KOPT-K1 (cell line): ENCODE results near the gene SPATA3.
A peak's percentile ranks its signal among the peaks of the same experiment; 100 is the strongest.
"Not testable (repeated sequence)": the region's sequence is repeated elsewhere in the genome, so short reads cannot be mapped to it uniquely, and the experiment has no call there.

Source experiments
- H3K27ac ChIP-seq: fragments of 200-600 bp; sonication (generic); 2 replicates; pipeline ENCODE4 v1.5.1; 2016; ENCODE audit warnings: antibody characterized with exemption, mild to moderate bottlenecking, low read depth, low read length; ENCODE audit not compliant: poor library complexity, severe bottlenecking
- H3K36me3 ChIP-seq: fragments of 200-600 bp; sonication (generic); 2 replicates; pipeline ENCODE4 v1.5.1; 2017; ENCODE audit warnings: antibody characterized with exemption, mild to moderate bottlenecking, low read length, moderate library complexity; ENCODE audit not compliant: insufficient read depth
- H3K9me3 ChIP-seq: fragments of 200-600 bp; sonication (generic); 2 replicates; pipeline ENCODE4 v1.5.1; 2017; ENCODE audit warnings: antibody characterized with exemption, low read length, mild to moderate bottlenecking; ENCODE audit not compliant: insufficient read depth, poor library complexity, severe bottlenecking

The SPATA3 gene

DNA sequence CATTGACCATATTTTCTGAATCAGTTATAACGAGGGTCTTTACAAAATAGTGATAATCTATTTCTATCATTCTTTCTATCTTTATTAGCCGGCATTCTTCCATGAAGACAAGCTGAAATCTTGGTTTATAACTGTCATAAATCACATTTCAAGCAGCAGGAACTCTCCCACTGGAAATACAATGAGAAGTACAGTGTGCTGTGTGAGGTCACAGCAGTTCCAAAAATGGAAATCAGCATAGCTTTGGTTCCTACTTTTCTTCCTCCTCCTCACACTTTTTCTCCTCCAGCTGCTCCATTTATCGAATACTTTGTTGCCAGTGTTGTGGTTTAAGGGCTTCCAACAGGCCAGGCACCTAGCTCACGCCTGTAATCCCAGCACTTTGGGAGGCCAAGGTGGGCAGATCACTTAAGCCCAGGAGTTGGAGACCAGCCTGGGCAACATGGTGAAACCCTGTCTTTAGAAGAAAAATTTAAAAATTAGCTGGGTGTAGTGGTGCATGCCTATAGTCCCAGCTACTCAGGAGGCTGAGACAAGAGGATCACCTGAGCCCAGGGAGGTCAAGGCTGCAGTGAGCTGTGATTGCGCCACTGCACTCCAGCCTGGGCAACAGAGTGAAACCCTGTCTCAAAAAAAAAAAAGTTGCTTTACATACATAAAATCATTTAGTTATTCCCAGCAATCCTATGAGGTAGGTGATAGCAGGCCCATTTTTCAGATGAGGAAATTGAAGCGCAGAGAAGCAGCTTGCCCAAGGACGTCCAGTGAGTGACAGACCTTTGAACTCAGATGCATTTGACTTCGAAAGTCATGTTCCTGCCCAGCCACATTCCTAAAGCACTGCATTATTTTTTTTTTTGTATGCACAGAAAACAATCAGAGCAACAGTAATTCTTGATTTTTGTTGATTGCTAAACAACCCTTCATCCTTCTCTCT, 36.8 kb upstream of the SPATA3 start:
- no peaks in the 10 kb centered on the region for H3K9me3 ChIP-seq
- H3K27ac ChIP-seq: no peak overlapping the region
- H3K36me3 ChIP-seq: no peaks in the 10 kb centered on the region

DNA sequence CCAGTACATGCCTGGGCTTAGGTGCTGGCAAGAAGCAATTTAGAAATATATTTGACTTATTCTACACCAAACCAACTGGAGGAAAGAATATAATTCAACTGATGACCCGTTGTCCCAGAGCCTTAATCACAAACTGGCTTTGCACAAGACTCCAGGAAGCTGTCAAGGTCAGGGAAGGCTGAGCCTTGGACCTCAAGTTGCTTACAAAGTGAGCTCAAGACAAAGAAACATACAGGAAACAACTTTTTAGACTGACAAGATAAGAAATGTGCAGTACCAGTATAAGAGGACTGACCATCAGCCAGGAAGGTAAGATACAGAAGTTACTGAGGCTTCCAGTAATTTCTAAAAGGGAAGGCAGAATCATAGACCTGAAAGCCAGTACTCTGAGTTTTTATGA, 35.9 kb upstream of the SPATA3 start:
- H3K27ac ChIP-seq: no peak overlapping the region
- H3K36me3 ChIP-seq: no peaks in the 10 kb centered on the region
- H3K9me3 ChIP-seq: no peaks in the 10 kb centered on the region

DNA sequence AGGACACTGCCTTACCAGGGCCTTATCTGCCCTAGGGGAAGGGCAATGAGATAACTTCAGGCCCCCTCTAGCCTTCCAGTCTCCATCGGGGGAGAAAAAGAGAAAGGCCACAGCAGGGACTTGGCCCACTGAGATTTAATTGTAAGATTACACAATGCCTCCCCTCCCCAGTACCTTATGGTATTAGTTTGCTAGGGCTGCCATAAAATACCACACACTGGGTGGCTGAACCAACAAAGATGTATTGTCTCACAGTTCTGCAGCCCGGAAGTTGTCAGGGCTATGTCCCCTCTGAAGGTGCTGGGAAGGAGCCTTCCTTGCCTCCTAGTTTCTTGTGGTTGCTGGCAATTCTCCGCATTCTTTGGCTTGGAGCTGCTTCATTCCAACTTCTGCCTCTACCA, 34.8 kb upstream of the SPATA3 start:
- Histone ChIP-seq H3K36me3 (no peaks in the 10 kb centered on the region), H3K9me3 (no peaks in the 10 kb centered on the region), H3K27ac (no peak overlapping the region)

DNA sequence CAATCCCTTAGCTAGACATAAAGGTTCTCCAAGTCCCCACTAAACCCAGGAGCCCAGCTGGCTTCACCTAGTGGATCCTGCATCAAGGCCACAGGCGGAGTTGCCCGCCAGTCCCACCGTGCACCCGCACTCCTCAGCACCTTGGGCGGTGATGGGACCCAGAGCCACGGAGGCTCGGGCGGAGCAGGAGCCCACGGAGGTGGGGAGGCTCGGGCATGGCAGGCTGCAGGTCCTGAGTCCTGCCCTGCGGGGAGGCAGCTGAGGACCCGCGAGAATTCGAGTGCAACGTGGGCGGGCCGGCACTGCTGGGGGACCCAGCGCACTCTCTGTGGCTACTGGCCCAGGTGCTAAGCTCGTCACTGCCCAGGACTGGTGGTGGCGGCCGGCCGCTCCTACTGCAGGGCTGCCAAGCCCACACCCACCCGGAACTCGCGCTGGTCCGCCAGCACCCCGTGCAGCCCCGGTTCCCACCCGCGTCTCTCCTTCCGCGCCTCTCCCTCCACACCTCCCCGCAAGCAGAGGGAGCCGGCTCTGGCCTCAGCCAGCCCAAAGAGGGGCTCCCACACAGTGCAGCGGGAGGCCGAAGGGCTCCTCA, 31.7 kb upstream of the SPATA3 start:
- Histone ChIP-seq H3K9me3 (no peaks in the 10 kb centered on the region), H3K36me3 (no peaks in the 10 kb centered on the region), H3K27ac (no peak overlapping the region)

GRCh38 chr2:230967113-230967512, 28.8 kb upstream of the SPATA3 start:
- no peaks in the 10 kb centered on the region for H3K9me3 ChIP-seq
- H3K36me3 ChIP-seq: no peaks in the 10 kb centered on the region
- no peak overlapping the region for H3K27ac ChIP-seq

DNA sequence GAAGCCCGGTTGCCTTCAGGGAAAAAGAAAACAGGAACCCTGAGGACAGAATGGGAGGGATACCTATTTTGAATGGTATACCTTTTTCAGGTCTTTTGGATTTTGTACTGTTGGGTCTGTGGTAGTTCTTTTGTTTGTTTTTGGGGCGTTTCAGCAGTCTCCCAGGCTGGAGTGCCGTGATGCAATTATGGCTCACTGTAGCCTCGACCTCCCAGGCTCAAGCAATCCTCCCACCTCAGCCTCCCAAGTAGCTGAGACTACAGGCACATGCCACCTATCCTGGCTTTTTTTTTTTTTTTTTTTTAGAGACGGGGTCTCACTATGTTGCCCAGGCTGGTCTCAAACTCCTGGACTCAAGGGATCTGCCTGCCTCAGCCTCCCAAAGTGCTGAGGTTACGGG, 27.6 kb upstream of the SPATA3 start:
- not testable (repeated sequence) for H3K36me3 ChIP-seq

DNA sequence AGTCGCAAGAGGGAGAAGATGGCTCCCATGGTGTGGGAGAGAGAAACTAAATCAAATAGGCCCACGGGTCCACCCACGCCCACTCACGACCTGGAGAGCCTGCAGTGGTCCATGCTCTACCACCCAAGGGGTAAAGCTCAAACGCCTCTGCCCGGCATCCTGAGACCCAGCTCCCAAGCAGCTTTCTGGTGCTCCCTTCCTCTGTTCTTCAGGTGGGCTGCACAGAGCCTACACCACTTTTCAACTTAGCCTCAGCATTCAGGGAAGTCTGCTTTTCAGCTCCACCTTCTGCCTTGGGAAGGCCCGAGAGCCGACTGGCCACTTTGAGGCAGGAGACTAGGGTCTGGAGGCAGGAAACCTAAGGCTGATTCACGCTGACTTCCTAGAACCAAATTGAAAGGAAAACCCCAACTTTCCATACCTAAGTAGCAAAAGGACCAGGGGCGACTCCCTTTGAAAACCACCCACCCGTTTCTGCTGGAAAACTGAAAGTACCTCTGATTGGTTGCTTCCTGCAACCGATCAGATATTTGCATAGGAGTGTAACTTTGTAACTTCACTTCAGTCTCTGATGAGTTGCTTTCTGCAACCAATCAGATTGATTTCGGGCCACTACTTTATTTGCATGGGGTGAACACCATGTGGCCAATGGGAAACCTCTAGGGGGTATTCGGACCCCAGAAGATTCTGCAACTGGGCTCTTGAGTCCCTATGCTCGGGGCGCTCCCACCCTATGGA, 26.8 kb upstream of the SPATA3 start:
- H3K27ac ChIP-seq: peak overlapping the region; percentile 63
- no peaks in the 10 kb centered on the region for H3K36me3 ChIP-seq
- no peaks in the 10 kb centered on the region for H3K9me3 ChIP-seq

More for the DNA sequence above, 27.6 kb upstream of the SPATA3 start:
- H3K27ac ChIP-seq, H3K9me3 ChIP-seq: not testable (repeated sequence)

DNA sequence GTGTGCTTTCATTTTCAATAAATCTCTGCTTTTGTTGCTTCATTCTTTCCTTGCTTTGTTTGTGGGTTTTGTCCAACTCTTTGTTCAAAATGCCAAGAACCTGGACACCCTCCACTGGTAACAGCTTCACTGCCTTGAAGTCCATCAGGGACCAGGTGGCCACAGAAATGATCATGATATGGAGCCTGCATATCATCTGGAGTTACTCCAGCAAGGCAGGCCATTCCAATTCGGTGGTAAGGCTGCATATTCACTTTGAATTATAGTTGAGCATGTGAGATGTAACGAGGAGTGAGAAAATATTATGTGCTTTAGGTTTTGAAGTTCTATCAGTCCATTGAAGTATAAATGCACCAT, 26.3 kb upstream of the SPATA3 start:
- H3K9me3 ChIP-seq: no peaks in the 10 kb centered on the region
- H3K36me3 ChIP-seq: no peaks in the 10 kb centered on the region
- peak overlapping the region; percentile 63 for H3K27ac ChIP-seq

- H3K27ac ChIP-seq: no peak overlapping the region
- H3K36me3 ChIP-seq: no peaks in the 10 kb centered on the region
- H3K9me3 ChIP-seq: no peaks in the 10 kb centered on the region
Measured at GRCh38 chr2:230972046-230972445, 23.9 kb upstream of the SPATA3 start.

DNA sequence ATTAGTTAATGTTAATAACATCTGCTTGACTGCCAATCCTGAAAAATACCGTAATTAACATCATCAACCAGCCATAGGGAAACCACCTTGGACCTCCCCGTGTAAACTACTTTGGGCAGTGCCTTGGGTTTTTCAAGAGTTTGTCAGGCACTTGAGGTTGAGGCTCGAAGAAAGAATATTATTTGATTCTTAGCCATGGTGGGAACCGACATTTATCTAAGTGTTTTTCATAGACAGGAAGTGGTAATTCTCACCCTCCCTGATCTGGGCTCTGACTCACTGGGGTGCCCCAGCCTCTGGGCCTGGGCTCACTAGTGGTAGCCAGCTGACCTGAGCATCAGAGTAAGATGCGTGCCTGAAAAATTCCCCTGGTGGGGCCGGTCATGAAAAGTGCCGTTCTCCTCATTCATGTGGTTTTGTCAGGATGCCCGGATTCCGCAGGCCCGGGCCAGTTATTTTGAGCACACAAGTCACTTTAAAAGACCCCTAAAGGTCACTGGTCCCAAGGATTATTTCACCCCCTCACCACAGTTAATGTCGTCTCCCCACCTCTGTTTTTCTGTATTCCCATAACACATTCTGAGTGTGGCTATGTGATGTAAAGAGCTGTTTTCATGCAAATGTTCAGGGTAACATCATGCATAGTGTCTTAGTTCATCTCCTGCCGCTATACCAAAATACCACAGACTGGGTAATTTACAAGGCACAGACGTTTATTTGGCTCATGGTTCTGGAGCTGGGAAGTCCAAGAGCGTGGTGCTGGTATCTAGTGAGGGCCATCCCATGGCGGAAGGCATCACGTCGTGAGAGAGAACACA, 21.6 kb upstream of the SPATA3 start:
- no peaks in the 10 kb centered on the region for H3K36me3 ChIP-seq
- no peaks in the 10 kb centered on the region for H3K9me3 ChIP-seq
- peak overlapping the region; percentile 39 for H3K27ac ChIP-seq

- H3K27ac ChIP-seq: no peak overlapping the region
- H3K9me3 ChIP-seq: no peaks in the 10 kb centered on the region
- H3K36me3 ChIP-seq: no peaks in the 10 kb centered on the region
Measured at GRCh38 chr2:230975927-230976326, 20.0 kb upstream of the SPATA3 start.

- no peaks in the 10 kb centered on the region for H3K9me3 ChIP-seq
- H3K27ac ChIP-seq: no peak overlapping the region
- no peaks in the 10 kb centered on the region for H3K36me3 ChIP-seq
Measured at GRCh38 chr2:230976671-230977171, 19.2 kb upstream of the SPATA3 start.

- Histone ChIP-seq H3K27ac (no peak overlapping the region), H3K36me3 (no peaks in the 10 kb centered on the region), H3K9me3 (no peaks in the 10 kb centered on the region)
Measured at GRCh38 chr2:230980468-230980867, 15.5 kb upstream of the SPATA3 start.

DNA sequence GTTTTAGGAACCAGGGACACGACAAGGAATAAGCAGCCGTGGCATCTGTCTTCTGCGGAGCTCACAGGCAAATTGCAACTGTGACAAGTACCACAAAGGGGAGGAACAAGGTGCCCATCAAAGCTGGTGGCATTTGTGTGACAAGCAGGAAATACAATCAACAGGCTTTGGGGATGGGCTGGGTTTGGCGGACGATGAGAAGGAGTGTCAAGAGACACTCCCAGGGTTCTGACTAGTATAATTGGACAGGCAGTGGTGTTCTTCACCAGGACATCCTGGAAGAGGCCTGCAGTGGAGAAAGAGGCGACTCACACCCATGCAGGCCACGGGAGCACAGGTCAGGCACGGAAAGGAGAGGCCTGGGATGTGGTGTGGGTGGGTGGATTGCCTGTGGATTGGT, 14.2 kb upstream of the SPATA3 start:
- no peaks in the 10 kb centered on the region for H3K9me3 ChIP-seq
- no peaks in the 10 kb centered on the region for H3K36me3 ChIP-seq
- H3K27ac ChIP-seq: no peak overlapping the region
